HepG2 (cell line): ENCODE results near the gene VAPB. TPM values are rescaled to one million over a fixed set of nuclear protein-coding genes. Genes with fewer than 3 reads are reported as not detected.

Source experiments
- AKAP8 ChIP-seq: sonication (generic); formaldehyde crosslinking; IDR thresholded peaks from 2 replicates; pipeline ENCODE4 v1.5.1; 2020; ENCODE audit warnings: mild to moderate bottlenecking, missing genetic modification reagents
- DNMT3B ChIP-seq: conservative IDR thresholded peaks from 2 replicates; pipeline ENCODE4 v1.6.1; 2016; ENCODE audit warnings: missing biosample characterization, control low read depth
- FOXC1 ChIP-seq: sonication (generic); formaldehyde crosslinking; IDR thresholded peaks from 2 replicates; pipeline ENCODE4 v1.8.0; 2022; ENCODE audit warnings: mild to moderate bottlenecking, missing genetic modification reagents, borderline replicate concordance
- GABPA ChIP-seq, 2 experiments: IDR thresholded peaks; 2 replicates each; pipeline ENCODE4 v1.6.1; 2011 to 2016; ENCODE audit warnings: low read depth in 2 of 2, low read length in 1 of 2, missing biosample characterization in 1 of 2, missing genetic modification characterization in 1 of 2
- HNF4G ChIP-seq, 2 experiments: sonication (generic) in 1 of 2; formaldehyde crosslinking in 1 of 2; IDR thresholded peaks; 2 replicates each; pipeline versions ENCODE4 v1.4.0 to v1.6.1; 2011 to 2020; ENCODE audit warnings: borderline replicate concordance in 2 of 2, low read depth in 2 of 2, mild to moderate bottlenecking in 2 of 2, low read length in 1 of 2, missing genetic modification reagents in 1 of 2, moderate library complexity in 1 of 2
- HNRNPL ChIP-seq: fragments of 200-400 bp; formaldehyde crosslinking; IDR thresholded peaks from 2 replicates; pipeline ENCODE4 v1.6.1; 2017; ENCODE audit warnings: mild to moderate bottlenecking, low read depth, low read length
- HOXA5 ChIP-seq: sonication (generic); formaldehyde crosslinking; IDR thresholded peaks from 2 replicates; pipeline ENCODE4 v1.4.0; 2020; ENCODE audit warnings: missing genetic modification reagents
- MIXL1 ChIP-seq: IDR thresholded peaks from 2 replicates; pipeline ENCODE4 v1.6.1; 2016
- MYC ChIP-seq: sonication (generic); formaldehyde crosslinking; IDR thresholded peaks from 2 replicates; pipeline ENCODE4 v1.9.0; 2021; ENCODE audit warnings: missing genetic modification reagents, borderline replicate concordance
- NR2C2 ChIP-seq: sonication (generic); formaldehyde crosslinking; IDR thresholded peaks from 2 replicates; pipeline ENCODE4 v1.4.0; 2020; ENCODE audit warnings: missing genetic modification reagents, mild to moderate bottlenecking, moderate library complexity, borderline replicate concordance
- POLR2A ChIP-seq, 2 experiments: IDR thresholded peaks; 2 replicates each; pipeline ENCODE4 v1.6.1; 2011; ENCODE audit warnings: low read depth in 2 of 2, low read length in 2 of 2, mild to moderate bottlenecking in 1 of 2, moderate library complexity in 1 of 2; ENCODE audit not compliant: insufficient read depth in 1 of 2
- RBM39 ChIP-seq: fragments of 200-400 bp; formaldehyde crosslinking; IDR thresholded peaks from one replicate; pipeline ENCODE4 v1.6.1; 2018; ENCODE audit warnings: antibody characterized with exemption, mild to moderate bottlenecking, low read depth, low read length; ENCODE audit not compliant: poor library complexity, severe bottlenecking
- SP5 ChIP-seq: IDR thresholded peaks from 2 replicates; pipeline ENCODE4 v1.6.1; 2016; ENCODE audit warnings: low read depth, borderline replicate concordance
- STAT5B ChIP-seq: sonication (generic); formaldehyde crosslinking; IDR thresholded peaks from 2 replicates; pipeline ENCODE4 v1.4.0; 2020; ENCODE audit warnings: missing genetic modification reagents
- TBX3 ChIP-seq: fragments of 450-650 bp; IDR thresholded peaks from 2 replicates; pipeline ENCODE4 v1.6.1; 2017; ENCODE audit warnings: antibody characterized with exemption, mild to moderate bottlenecking, inconsistent platforms, borderline replicate concordance
- ZBTB1 ChIP-seq: sonication (generic); formaldehyde crosslinking; IDR thresholded peaks from 2 replicates; pipeline ENCODE4 v1.4.0; 2020; ENCODE audit warnings: missing genetic modification reagents, borderline replicate concordance
- ZNF17 ChIP-seq: sonication (generic); formaldehyde crosslinking; IDR thresholded peaks from 2 replicates; pipeline ENCODE4 v1.5.0; 2020; ENCODE audit warnings: mild to moderate bottlenecking, missing genetic modification reagents
- ZNF264 ChIP-seq: sonication (generic); formaldehyde crosslinking; IDR thresholded peaks from 2 replicates; pipeline ENCODE4 v1.4.0; 2020; ENCODE audit warnings: missing genetic modification reagents
- ZNF484 ChIP-seq: sonication (generic); formaldehyde crosslinking; IDR thresholded peaks from 2 replicates; pipeline ENCODE4 v1.5.1; 2020; ENCODE audit warnings: mild to moderate bottlenecking, low read depth, missing genetic modification reagents, borderline replicate concordance
- ZNF644 ChIP-seq: IDR thresholded peaks from 2 replicates; pipeline ENCODE4 v1.6.1; 2016; ENCODE audit warnings: low read depth
- ZNF660 ChIP-seq: sonication (generic); formaldehyde crosslinking; IDR thresholded peaks from 2 replicates; pipeline ENCODE4 v1.5.1; 2020; ENCODE audit warnings: mild to moderate bottlenecking, low read depth, missing genetic modification reagents, borderline replicate concordance
- ZNF777 ChIP-seq: sonication (generic); formaldehyde crosslinking; IDR thresholded peaks from 2 replicates; pipeline ENCODE4 v1.4.0; 2020; ENCODE audit warnings: missing genetic modification reagents
- polyA plus RNA-seq, 8 experiments: library from polyadenylated mRNA; depleted of rRNA in 3 of 8; stranded (reverse) in 7 of 8; unstranded in 1 of 8; fragments of >200 nt; fragmentation: Illumina TruSeq in 4 of 8; extraction: Trizol in 4 of 8; gene quantifications; 2 replicates each; pipeline versions ENCODE4 v1.2.1 to v1.2.3, GENCODE V29; 2011 to 2016; ENCODE audit warnings: low read depth in 4 of 8, missing spikeins in 1 of 8, mixed read lengths in 1 of 8; ENCODE audit not compliant: insufficient read depth in 1 of 8
- total RNA-seq, 5 experiments: library from RNA; depleted of rRNA; stranded (reverse); fragments of >200 nt; fragmentation: Illumina TruSeq; extraction: Trizol; gene quantifications; 2 replicates each; pipeline ENCODE4 v1.2.3, GENCODE V29; 2016; ENCODE audit warnings: low read depth in 1 of 5
- TF ChIP-seq, protein P1 (sequence below): IDR thresholded peaks from 2 replicates; pipeline ENCODE4 v1.6.1; 2016; ENCODE audit warnings: control low read depth
- TF ChIP-seq, protein P2 (sequence below): IDR thresholded peaks from 2 replicates; pipeline ENCODE4 v1.6.1; 2012; ENCODE audit warnings: low read length, improper control_type of control experiment
- TF ChIP-seq, protein P3 (sequence below): sonication (generic); formaldehyde crosslinking; IDR thresholded peaks from 2 replicates; pipeline ENCODE4 v1.4.0; 2020; ENCODE audit warnings: missing genetic modification reagents

VAPB gene
- total and polyA plus RNA-seq, 2 of the 13 experiments (the other 11 are each of a cell fraction or from before 2014, with no cell fraction given) = 18.6 to 48.5 TPM

DNA sequence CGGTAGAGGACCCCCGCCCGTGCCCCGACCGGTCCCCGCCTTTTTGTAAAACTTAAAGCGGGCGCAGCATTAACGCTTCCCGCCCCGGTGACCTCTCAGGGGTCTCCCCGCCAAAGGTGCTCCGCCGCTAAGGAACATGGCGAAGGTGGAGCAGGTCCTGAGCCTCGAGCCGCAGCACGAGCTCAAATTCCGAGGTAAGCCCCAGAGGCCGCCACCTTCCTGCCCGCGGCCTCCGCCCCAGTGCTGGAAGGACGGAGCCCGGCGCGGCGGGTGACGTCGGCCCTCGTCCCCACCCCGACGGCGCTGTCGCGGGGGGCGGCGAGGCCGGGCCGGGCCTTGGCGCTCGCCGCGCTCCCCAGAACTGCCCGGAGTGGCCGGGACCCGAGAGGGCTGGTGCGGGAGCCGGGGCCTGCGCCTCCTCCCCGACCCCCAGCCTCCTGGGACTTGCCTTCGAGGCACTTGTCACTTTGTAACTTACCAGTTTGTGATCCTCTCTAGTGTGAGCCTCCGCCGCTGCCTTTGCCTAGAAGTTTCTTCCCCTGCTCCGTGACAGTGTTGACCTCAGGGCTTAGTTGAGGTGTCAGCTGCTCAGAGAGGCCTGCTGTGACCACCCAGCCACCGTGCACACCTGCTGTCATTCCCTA, 417 bp downstream of the VAPB start (continued):
- TF ChIP-seq GABPA (IDR thresholded peaks at IDR 0.05; ENCODE audit: low read depth, low read length) = no peak
- 0 out of 2 replicates have a peak, but pooled peaks have one; percentile 21 for TF ChIP-seq GABPA (CRISPR knock-in tag; IDR thresholded peaks at IDR 0.05; ENCODE audit: low read depth)
- TF ChIP-seq STAT5B (CRISPR knock-in tag) = no peak
- TF ChIP-seq RBM39 = peak; percentile 53
- peak; percentile 73; the same call in 1 of the 2 replicates for TF ChIP-seq DNMT3B (CRISPR knock-in tag)
- TF ChIP-seq ZNF264 (CRISPR knock-in tag) = no peak
- TF ChIP-seq FOXC1 (CRISPR knock-in tag) = peak; percentile 93
- no peak for TF ChIP-seq MIXL1 (CRISPR knock-in tag)
- TF ChIP-seq NR2C2 = peak; percentile 44; the same call in 1 of the 2 replicates
- no peak for TF ChIP-seq TBX3
- TF ChIP-seq ZNF484 (CRISPR knock-in tag) = no peak
- TF ChIP-seq ZNF777 (CRISPR knock-in tag) = peak; percentile 93
- TF ChIP-seq, protein P1, sequence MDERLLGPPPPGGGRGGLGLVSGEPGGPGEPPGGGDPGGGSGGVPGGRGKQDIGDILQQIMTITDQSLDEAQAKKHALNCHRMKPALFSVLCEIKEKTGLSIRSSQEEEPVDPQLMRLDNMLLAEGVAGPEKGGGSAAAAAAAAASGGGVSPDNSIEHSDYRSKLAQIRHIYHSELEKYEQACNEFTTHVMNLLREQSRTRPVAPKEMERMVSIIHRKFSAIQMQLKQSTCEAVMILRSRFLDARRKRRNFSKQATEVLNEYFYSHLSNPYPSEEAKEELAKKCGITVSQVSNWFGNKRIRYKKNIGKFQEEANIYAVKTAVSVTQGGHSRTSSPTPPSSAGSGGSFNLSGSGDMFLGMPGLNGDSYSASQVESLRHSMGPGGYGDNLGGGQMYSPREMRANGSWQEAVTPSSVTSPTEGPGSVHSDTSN (CRISPR knock-in tag) = no peak
- TF ChIP-seq ZNF644 (CRISPR knock-in tag) = no peak
- no peak for TF ChIP-seq SP5 (CRISPR knock-in tag)
- TF ChIP-seq ZBTB1 (CRISPR knock-in tag) = no peak
- TF ChIP-seq HOXA5 (CRISPR knock-in tag) = peak; percentile 44; the same call in 1 of the 2 replicates
- TF ChIP-seq HNF4G (IDR thresholded peaks at IDR 0.05; ENCODE audit: borderline replicate concordance, low read depth, low read length) = no peak
- no peak; the same call in 1 of the 2 replicates for TF ChIP-seq HNF4G (CRISPR knock-in tag; IDR thresholded peaks at IDR 0.05; ENCODE audit: borderline replicate concordance, low read depth)
- no peak for TF ChIP-seq ZNF660
- 0 out of 2 replicates have a peak, but pooled peaks have one; percentile 37 for TF ChIP-seq HNRNPL
- no peak for TF ChIP-seq ZNF17 (CRISPR knock-in tag)
- TF ChIP-seq, protein P2, sequence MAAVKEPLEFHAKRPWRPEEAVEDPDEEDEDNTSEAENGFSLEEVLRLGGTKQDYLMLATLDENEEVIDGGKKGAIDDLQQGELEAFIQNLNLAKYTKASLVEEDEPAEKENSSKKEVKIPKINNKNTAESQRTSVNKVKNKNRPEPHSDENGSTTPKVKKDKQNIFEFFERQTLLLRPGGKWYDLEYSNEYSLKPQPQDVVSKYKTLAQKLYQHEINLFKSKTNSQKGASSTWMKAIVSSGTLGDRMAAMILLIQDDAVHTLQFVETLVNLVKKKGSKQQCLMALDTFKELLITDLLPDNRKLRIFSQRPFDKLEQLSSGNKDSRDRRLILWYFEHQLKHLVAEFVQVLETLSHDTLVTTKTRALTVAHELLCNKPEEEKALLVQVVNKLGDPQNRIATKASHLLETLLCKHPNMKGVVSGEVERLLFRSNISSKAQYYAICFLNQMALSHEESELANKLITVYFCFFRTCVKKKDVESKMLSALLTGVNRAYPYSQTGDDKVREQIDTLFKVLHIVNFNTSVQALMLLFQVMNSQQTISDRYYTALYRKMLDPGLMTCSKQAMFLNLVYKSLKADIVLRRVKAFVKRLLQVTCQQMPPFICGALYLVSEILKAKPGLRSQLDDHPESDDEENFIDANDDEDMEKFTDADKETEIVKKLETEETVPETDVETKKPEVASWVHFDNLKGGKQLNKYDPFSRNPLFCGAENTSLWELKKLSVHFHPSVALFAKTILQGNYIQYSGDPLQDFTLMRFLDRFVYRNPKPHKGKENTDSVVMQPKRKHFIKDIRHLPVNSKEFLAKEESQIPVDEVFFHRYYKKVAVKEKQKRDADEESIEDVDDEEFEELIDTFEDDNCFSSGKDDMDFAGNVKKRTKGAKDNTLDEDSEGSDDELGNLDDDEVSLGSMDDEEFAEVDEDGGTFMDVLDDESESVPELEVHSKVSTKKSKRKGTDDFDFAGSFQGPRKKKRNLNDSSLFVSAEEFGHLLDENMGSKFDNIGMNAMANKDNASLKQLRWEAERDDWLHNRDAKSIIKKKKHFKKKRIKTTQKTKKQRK = no peak
- no peak; the same call in 1 of the 2 replicates for TF ChIP-seq MYC (CRISPR knock-in tag)
- TF ChIP-seq, protein P3, sequence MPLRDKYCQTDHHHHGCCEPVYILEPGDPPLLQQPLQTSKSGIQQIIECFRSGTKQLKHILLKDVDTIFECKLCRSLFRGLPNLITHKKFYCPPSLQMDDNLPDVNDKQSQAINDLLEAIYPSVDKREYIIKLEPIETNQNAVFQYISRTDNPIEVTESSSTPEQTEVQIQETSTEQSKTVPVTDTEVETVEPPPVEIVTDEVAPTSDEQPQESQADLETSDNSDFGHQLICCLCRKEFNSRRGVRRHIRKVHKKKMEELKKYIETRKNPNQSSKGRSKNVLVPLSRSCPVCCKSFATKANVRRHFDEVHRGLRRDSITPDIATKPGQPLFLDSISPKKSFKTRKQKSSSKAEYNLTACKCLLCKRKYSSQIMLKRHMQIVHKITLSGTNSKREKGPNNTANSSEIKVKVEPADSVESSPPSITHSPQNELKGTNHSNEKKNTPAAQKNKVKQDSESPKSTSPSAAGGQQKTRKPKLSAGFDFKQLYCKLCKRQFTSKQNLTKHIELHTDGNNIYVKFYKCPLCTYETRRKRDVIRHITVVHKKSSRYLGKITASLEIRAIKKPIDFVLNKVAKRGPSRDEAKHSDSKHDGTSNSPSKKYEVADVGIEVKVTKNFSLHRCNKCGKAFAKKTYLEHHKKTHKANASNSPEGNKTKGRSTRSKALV (CRISPR knock-in tag) = no peak
- no peak for TF ChIP-seq AKAP8 (CRISPR knock-in tag)
- TF ChIP-seq POLR2A (IDR thresholded peaks at IDR 0.05; ENCODE audit: insufficient read depth in 1 of 2, low read depth in 2 of 2, low read length in 2 of 2) = no peak; a peak in 1 of 4 replicates
